Colonic mucosa (tissue), 4 donors: Measurements from ENCODE around the gene IL3. TPM values are rescaled to one million over a fixed set of nuclear protein-coding genes. Genes with fewer than 3 reads are reported as not detected.

Experiments
- DNase-seq: peaks from one replicate; pipeline ENCODE4 v3.0.0-alpha.2; 2020
- H3K27ac ChIP-seq: fragments of 200-600 bp; one replicate; pipeline ENCODE4 v1.8.0; 2021
- H3K27me3 ChIP-seq: fragments of 200-600 bp; one replicate; pipeline ENCODE4 v1.8.0; 2021
- H3K36me3 ChIP-seq: fragments of 200-600 bp; one replicate; pipeline ENCODE4 v1.8.0; 2021
- H3K4me1 ChIP-seq: fragments of 200-600 bp; one replicate; pipeline ENCODE4 v1.8.0; 2021; ENCODE audit warnings: mild to moderate bottlenecking
- H3K4me3 ChIP-seq: fragments of 200-600 bp; one replicate; pipeline ENCODE4 v1.8.0; 2021
- H3K9ac ChIP-seq, 2 donors: one replicate each; pipeline ENCODE4 v1.7.0; 2013; ENCODE audit warnings: control low read depth in 2 of 2, low read depth in 2 of 2, low read length in 2 of 2
- H3K9me3 ChIP-seq: fragments of 200-600 bp; one replicate; pipeline ENCODE4 v1.8.0; 2021
- CTCF ChIP-seq: fragments of 200-600 bp; IDR thresholded peaks from one replicate; pipeline ENCODE4 v1.8.0; 2022; ENCODE audit warnings: antibody characterized with exemption, mild to moderate bottlenecking
- intact Hi-C: fragments of 100-400 bp; cut with DNase I; formaldehyde crosslinking; loops from one replicate; pipeline ENCODE4 v1.14.1; 2022
- total RNA-seq, 2 donors: library from RNA; stranded (reverse); fragmentation: NEBNext Ultra II Directional in 1 of 2; extraction: Animal tissue kit (Norgen Biotek cat#: 25700) in 1 of 2; gene quantifications; one replicate each; pipeline ENCODE4 v1.2.1, GENCODE V29; 2021
- donor health status: healthy.
- donor health status: DM: no; HTN: no; CAD: no.
- donor health status: DM: no; HTN: no; CAD: no.

IL3 gene
- total RNA-seq, 2 donors from 2014 or later, result 0.25 TPM; not detected in 1

- no peak overlapping the region for H3K9ac ChIP-seq
- intact Hi-C loops, result no loop called here
- TF ChIP-seq CTCF, result no peak
These were observed 11.6 kb downstream of the IL3 start for GRCh38 chr5:132072070-132072469.

GRCh38 chr5:132072528-132072927 lies 12.1 kb downstream of the IL3 start:
- no peaks in the 10 kb centered on the region for H3K27me3 ChIP-seq

More at GRCh38 chr5:132072070-132072469, 11.6 kb downstream of the IL3 start:
- H3K9me3 ChIP-seq, result no peaks in the 10 kb centered on the region
- no peaks in the 10 kb centered on the region for H3K4me1 ChIP-seq
- H3K27ac ChIP-seq, result no peak overlapping the region
- no peaks in the 10 kb centered on the region for H3K36me3 ChIP-seq
- no peak for DNase-seq
- no peak overlapping the region for H3K4me3 ChIP-seq
- no peaks in the 10 kb centered on the region for H3K27me3 ChIP-seq

DNA sequence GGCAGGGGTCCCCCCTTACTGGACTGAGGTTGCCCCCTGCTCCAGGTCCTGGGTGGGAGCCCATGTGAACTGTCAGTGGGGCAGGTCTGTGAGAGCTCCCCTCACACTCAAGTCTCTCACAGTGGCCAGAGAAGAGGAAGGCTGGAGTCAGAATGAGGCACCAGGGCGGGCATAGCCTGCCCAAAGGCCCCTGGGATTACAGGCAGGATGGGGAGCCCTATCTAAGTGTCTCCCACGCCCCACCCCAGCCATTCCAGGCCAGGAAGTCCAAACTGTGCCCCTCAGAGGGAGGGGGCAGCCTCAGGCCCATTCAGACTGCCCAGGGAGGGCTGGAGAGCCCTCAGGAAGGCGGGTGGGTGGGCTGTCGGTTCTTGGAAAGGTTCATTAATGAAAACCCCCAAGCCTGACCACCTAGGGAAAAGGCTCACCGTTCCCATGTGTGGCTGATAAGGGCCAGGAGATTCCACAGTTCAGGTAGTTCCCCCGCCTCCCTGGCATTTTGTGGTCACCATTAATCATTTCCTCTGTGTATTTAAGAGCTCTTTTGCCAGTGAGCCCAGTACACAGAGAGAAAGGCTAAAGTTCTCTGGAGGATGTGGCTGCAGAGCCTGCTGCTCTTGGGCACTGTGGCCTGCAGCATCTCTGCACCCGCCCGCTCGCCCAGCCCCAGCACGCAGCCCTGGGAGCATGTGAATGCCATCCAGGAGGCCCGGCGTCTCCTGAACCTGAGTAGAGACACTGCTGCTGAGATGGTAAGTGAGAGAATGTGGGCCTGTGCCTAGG lies 13.0 kb downstream of the IL3 start, which contains the start of gene CSF2:
Gene CSF2 (plus strand): TSS at position 559 of the 783 bp plus-strand sequence. CDS start 35 bp downstream, at position 594.
- no peak within 1 kb of the TSS for H3K27ac ChIP-seq
- H3K9ac ChIP-seq, result no peak within 1 kb of the TSS
- no peak for DNase-seq
- H3K9me3 ChIP-seq, result no peaks in the 10 kb centered on the region
- no peak within 1 kb of the TSS for H3K4me3 ChIP-seq
- no peaks in the 10 kb centered on the region for H3K36me3 ChIP-seq
- intact Hi-C loops, result no loop called here
- H3K27me3 ChIP-seq, result no peaks in the 10 kb centered on the region
- no peaks in the 10 kb centered on the region for H3K4me1 ChIP-seq
- no peak for TF ChIP-seq CTCF

More at GRCh38 chr5:132072528-132072927, 12.1 kb downstream of the IL3 start:
- H3K36me3 ChIP-seq, result no peaks in the 10 kb centered on the region
- no peak for DNase-seq
- TF ChIP-seq CTCF, result no peak
- H3K27ac ChIP-seq, result no peak overlapping the region
- H3K9me3 ChIP-seq, result no peaks in the 10 kb centered on the region
- H3K9ac ChIP-seq, result no peak overlapping the region
- no peaks in the 10 kb centered on the region for H3K4me1 ChIP-seq
- intact Hi-C loops, result no loop called here
- no peak overlapping the region for H3K4me3 ChIP-seq

DNA sequence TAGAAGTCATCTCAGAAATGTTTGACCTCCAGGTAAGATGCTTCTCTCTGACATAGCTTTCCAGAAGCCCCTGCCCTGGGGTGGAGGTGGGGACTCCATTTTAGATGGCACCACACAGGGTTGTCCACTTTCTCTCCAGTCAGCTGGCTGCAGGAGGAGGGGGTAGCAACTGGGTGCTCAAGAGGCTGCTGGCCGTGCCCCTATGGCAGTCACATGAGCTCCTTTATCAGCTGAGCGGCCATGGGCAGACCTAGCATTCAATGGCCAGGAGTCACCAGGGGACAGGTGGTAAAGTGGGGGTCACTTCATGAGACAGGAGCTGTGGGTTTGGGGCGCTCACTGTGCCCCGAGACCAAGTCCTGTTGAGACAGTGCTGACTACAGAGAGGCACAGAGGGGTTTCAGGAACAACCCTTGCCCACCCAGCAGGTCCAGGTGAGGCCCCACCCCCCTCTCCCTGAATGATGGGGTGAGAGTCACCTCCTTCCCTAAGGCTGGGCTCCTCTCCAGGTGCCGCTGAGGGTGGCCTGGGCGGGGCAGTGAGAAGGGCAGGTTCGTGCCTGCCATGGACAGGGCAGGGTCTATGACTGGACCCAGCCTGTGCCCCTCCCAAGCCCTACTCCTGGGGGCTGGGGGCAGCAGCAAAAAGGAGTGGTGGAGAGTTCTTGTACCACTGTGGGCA lies 13.8 kb downstream of the IL3 start:
- no peak for DNase-seq
- H3K9me3 ChIP-seq, result no peaks in the 10 kb centered on the region
- H3K4me3 ChIP-seq, result no peak overlapping the region
- intact Hi-C loops, result no loop called here
- H3K36me3 ChIP-seq, result no peaks in the 10 kb centered on the region
- TF ChIP-seq CTCF, result no peak
- H3K27ac ChIP-seq, result no peak overlapping the region
- no peaks in the 10 kb centered on the region for H3K27me3 ChIP-seq
- H3K9ac ChIP-seq, result no peak overlapping the region
- no peaks in the 10 kb centered on the region for H3K4me1 ChIP-seq

DNA sequence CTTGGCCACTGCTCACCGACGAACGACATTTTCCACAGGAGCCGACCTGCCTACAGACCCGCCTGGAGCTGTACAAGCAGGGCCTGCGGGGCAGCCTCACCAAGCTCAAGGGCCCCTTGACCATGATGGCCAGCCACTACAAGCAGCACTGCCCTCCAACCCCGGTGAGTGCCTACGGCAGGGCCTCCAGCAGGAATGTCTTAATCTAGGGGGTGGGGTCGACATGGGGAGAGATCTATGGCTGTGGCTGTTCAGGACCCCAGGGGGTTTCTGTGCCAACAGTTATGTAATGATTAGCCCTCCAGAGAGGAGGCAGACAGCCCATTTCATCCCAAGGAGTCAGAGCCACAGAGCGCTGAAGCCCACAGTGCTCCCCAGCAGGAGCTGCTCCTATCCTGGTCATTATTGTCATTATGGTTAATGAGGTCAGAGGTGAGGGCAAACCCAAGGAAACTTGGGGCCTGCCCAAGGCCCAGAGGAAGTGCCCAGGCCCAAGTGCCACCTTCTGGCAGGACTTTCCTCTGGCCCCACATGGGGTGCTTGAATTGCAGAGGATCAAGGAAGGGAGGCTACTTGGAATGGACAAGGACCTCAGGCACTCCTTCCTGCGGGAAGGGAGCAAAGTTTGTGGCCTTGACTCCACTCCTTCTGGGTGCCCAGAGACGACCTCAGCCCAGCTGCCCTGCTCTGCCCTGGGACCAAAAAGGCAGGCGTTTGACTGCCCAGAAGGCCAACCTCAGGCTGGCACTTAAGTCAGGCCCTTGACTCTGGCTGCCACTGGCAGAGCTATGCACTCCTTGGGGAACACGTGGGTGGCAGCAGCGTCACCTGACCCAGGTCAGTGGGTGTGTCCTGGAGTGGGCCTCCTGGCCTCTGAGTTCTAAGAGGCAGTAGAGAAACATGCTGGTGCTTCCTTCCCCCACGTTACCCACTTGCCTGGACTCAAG lies 14.6 kb downstream of the IL3 start:
- Histone ChIP-seq H3K4me3 (no peak overlapping the region), H3K4me1 (no peaks in the 10 kb centered on the region), H3K27me3 (no peaks in the 10 kb centered on the region), H3K9ac (no peak overlapping the region), H3K36me3 (no peaks in the 10 kb centered on the region), H3K9me3 (no peaks in the 10 kb centered on the region), H3K27ac (no peak overlapping the region)
- intact Hi-C loops, result no loop called here
- DNase-seq, result no peak
- TF ChIP-seq CTCF, result no peak
